CD4-positive, alpha-beta T cell treated with Interleukin-4 for 1 hour (primary cell): ENCODE results near the gene RERE.
"Not testable (repeated sequence)": the region's sequence is repeated elsewhere in the genome, so short reads cannot be mapped to it uniquely, and the experiment has no call there.

Source experiments
- DNase-seq, 2 donors: peaks; one replicate each; pipeline ENCODE4 v3.0.0-alpha.2; 2020 to 2022

The RERE gene

GRCh38 chr1:8712413-8713231 lies 104.8 kb downstream of the RERE start:
- peak; percentile 29 to 55 for DNase-seq

DNA sequence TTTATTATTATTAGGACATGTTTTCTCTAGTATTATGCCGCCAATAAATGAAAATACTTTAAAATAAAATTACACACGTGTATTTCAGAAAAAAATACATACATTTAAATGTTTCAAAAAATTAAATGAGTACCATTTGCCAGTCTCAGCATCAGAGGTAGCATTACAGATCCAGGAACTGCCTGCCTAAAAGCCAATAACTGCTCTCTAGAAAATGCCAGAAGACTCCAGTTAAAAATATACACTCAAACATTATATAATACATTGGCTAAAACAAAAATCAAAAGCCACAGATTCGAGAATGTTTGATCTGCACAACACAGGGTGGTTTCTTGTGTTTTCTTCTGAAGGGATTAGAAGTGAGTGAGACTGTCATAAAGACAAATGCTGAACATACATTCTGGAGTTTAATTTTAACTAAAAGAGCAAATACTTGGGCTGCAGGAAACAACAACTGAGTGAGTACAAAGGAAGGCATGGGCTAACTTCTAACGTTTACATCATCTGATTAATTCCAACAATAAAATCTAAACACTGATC lies 105.5 kb downstream of the RERE start:
- DNase-seq, result peak in 1 of 2 donors; percentile 15

GRCh38 chr1:8711151-8711550 lies 106.3 kb downstream of the RERE start:
- DNase-seq, result no peak

DNA sequence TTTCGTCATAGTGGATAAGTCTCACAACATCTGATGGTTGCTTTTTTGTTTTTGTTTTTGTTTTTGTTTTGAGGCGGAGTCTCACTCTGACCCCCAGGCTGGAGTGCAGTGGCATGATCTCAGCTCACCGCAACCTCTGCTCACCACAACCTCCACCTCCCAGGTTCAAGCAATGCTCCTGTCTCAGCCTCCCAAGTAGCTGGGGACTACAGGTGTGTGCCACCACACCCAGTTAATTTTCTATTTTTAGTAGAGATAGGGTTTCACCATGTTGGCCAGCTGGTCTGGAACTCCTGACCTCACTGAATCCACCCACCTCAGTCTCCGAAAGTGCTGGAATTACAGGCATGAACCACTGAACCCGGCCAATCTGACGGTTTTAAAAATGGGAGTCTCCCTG lies 109.2 kb downstream of the RERE start:
- no peak for DNase-seq

DNA sequence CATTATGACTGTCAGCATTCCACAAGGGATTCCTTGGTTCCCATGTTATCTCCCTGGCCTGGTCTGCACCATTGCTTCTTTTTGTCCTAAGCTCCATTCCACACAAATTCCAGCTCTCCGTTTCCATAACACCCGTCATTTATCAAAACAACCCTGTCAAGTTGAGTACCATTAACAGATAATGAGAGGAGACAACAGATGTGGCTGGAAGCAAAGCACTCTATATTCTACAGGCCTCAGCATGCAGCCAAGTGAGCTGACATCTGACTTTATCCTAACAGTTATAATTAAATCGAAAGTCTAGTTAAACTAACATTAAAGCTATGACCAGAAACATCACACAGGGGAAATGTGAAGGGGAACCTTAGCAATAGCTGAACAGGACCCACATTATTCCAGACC lies 110.4 kb downstream of the RERE start:
- no peak for DNase-seq

DNA sequence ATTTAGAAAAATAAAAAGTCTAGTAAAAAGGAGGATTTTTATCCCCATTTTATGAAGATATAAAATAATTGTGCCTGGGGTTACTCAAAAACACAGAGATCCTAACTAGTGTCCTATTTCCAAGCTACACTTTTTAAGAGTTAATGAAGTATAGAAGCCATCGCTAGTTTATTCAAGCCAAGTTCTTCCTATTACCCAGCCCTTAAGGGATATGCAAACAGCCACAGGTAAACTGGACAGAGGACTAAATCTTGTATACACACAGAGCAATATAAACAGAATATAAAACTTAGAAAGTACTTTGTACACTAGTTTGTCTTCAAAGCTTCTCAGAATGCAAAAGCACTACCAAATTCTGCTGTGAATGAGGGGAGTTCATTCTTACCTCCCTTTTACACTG lies 111.1 kb downstream of the RERE start:
- no peak for DNase-seq

GRCh38 chr1:8704866-8705506 lies 112.5 kb downstream of the RERE start:
- no peak for DNase-seq

DNA sequence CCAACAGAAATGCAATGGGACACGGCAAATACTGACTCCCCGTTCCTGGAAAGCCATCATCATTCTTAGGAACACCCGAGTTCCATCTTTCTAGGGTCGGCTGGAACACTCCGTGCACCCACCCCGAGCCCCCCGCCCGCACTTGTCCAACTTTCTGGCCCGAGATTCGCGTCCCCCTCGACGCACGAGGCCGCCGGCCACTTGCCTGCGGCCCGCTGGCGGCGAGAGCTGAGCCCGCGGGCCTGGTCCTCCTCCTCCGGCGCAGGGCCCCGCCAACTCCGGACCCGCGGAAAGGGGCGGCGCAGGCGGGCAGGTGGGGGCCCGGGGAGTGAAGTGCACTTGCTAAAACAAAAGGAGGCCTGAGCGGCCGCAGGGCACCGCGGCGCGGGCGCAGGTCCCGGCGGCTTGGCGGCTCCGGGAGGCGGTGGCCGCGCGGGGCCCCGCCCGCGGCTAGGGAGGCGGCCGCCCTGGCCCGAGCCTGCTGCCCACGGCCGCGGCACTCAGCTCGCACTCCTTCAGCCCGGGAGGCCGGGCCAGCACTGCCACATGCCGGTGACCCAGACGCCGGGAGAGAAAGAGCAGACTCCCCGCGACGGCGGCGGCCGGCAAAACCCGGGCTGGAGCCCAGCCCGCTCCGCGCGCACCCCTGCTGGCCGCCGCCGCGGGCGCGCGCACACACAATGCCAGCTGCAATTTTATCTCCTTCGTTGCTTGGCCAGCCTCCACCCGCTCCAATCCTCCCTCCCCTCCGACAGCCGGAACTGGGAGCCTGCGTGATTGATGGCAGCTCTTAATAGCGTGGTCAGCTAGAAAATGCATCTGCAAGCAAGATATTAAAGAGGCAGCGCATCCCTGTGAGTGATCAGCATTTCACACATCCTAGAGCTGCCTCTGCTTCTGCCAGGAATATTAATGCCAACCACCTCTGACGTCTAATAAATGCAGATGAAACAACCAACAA lies 114.3 kb downstream of the RERE start:
- DNase-seq, result peak; percentile 49 to 78

GRCh38 chr1:8702472-8702849 lies 115.0 kb downstream of the RERE start:
- no peak for DNase-seq

GRCh38 chr1:8701794-8702471 lies 115.5 kb downstream of the RERE start:
- peak in 1 of 2 donors; percentile 7 for DNase-seq

GRCh38 chr1:8699679-8700078 lies 117.8 kb downstream of the RERE start:
- no peak for DNase-seq

- DNase-seq, result no peak
These were observed 118.4 kb downstream of the RERE start for GRCh38 chr1:8698937-8699447.

DNA sequence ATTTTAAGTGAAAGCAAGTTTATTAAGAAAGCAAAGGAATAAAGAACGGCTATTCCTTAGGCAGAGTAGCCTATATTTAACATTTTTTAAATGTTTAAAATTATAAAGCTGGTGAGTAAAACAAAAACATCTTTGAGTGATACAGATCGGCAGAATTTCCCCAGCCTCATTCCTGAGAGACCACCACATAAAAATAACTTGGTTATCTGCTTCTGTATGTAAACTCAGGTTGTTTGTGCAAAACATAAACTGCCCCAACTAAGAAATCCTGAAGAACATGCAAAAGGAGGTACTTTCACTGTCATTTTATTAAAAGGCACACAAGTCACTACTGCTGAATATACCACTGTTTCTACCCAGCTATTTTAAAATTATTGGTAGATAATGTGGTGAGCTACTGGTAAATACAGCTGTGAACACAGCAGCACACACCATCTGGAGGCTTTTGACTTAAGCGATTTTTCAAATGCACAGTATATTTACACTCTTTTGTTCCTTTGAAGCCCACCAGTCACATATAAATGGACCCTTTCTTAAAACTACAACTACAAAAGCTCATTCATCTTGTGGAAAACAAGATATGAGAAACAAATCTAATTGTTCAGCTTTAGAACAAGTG lies 119.3 kb downstream of the RERE start:
- DNase-seq, result no peak

GRCh38 chr1:8695442-8695841 lies 122.0 kb downstream of the RERE start:
- DNase-seq, result not testable (repeated sequence)

- no peak for DNase-seq
These were observed 124.3 kb downstream of the RERE start for GRCh38 chr1:8693107-8693506.

DNA sequence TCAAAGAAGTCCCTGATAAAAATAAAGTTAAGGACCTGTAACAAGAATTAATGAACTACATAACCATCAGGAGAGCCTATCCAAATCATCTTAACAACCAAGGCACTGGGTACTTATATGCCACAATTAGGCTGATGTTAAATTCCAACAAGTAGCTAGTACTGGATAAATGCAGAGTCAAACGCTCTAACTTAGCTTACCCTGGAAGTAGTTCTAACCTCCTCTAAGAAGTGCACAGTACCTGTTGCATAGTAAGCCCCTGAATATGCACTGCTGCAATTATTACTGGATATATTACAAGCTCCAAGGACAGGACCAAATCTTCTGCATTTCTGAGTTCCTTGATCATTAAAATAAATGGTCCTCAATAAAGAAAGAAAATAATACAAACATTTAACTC lies 125.8 kb downstream of the RERE start:
- no peak for DNase-seq

GRCh38 chr1:8690253-8690525 lies 127.3 kb downstream of the RERE start:
- DNase-seq, result no peak

DNA sequence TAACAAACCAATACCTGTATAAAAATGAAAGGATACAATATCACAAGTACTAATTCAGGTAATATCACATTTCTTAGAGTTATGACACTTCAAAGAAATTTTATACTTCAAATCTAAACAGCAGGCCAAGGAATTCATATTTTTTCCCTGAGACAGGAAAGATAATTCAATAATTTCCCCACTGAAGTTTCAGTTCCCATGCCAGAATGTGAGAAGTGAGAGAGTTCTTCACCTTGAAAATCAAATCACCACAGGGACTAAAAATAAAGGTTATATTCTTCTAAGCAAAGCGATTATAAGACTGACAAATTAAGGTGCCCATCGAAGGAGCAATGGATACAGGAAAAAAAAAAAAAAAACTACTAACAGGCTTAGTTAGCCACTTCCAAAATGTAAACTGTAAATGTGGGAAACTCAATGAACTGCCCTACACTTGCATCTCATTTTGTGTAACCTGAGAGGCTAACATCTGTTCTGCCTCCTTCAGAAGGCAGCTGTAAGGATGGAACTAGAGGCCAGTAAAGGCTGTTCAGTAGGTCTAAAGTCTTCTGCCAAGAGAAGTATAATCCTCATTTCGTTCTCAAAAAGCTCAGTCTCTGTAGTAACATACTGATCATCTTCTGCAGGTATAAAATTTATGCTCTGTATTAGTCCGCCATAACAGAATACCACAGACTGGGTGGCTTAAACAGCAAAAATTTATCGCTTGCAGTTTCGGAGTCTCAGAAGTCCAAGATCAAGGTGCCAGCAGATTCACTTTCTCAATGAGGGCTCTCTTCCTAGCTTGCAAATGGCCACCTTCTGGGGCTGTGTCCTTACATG lies 127.8 kb downstream of the RERE start:
- no peak for DNase-seq

- no peak for DNase-seq
These were observed 129.9 kb downstream of the RERE start for GRCh38 chr1:8687538-8687937.

GRCh38 chr1:8687039-8687438 lies 130.4 kb downstream of the RERE start:
- DNase-seq, result no peak

DNA sequence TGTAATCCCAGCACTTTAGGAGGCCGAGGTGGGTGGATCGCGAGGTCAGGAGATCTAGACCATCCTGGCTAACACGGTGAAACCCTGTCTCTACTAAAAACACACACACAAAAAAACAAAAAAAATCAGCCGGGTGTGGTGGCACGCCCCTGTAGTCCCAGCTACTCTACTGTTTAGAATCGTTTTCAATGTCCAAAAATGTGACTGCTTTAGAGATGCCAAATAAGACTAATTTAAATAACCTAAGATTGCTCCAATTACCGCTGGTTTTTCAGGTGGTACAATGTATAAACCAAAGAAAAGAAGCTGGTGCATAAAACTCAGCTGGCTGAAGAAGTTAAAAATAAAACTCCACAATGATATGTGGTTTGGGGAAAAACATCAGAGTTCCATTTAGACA lies 132.0 kb downstream of the RERE start:
- no peak for DNase-seq
